GM18511 (cell line): ENCODE measurements around the gene MTMR12.

Experiments
- ATAC-seq: cut with Tn5 transposase; IDR thresholded peaks from one replicate; pipeline ENCODE4 v1.9.1; 2021; ENCODE audit warnings: mild to moderate bottlenecking, moderate library complexity; ENCODE audit not compliant: unreplicated experiment

The MTMR12 gene

GRCh38 chr5:32312595-32313332 is at the start of gene MTMR12:
TSS of gene MTMR12 (minus strand) at chr5:32312939. CDS start at chr5:32312838, 101 bp downstream.
- ATAC-seq, result peak; percentile 94

GRCh38 chr5:32362527-32362926 is 49.8 kb upstream of the MTMR12 start:
- ATAC-seq, result no peak

GRCh38 chr5:32360906-32361305 is 48.2 kb upstream of the MTMR12 start:
- ATAC-seq, result no peak

GRCh38 chr5:32358611-32359010 is 45.9 kb upstream of the MTMR12 start:
- no peak for ATAC-seq

GRCh38 chr5:32357658-32358057 is 44.9 kb upstream of the MTMR12 start:
- ATAC-seq, result no peak

DNA sequence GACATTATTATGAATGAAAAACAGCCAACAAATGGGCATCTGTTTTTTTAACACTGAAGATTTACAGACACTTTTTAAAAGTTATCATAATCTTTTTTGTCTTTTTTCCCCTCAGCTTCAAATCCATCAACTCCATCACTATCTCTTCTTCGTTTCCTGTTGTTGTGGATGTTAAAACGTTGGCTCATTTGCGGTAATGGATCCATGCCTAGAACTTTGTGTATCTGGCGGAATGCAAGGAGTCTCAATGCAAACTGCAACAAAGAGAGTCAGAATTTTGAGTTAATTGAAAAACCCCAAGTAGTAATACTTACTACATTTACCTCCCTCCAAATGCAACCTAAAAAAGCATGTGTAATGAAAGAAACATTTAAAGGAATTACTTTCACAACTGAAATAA is 42.9 kb upstream of the MTMR12 start:
- ATAC-seq, result no peak

DNA sequence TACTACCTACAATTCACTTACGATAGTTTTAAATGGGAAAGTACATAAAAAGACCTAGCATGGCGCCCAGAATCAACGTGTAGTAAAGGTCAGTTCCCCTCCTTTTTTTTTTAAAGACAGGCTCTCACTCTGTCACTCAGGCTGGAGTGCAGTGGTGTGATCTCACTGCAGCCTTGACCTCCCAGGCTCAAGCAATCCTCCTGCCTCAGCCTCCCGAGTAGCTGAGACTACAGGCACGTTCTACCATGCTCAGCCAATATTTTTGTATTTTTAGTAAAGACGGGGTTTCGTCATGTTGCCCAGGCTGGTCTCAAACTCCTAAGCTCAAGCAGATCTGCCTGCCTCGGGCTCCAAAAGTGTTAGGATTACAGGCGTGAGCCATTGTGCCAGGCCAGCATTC is 40.7 kb upstream of the MTMR12 start:
- ATAC-seq, result no peak

DNA sequence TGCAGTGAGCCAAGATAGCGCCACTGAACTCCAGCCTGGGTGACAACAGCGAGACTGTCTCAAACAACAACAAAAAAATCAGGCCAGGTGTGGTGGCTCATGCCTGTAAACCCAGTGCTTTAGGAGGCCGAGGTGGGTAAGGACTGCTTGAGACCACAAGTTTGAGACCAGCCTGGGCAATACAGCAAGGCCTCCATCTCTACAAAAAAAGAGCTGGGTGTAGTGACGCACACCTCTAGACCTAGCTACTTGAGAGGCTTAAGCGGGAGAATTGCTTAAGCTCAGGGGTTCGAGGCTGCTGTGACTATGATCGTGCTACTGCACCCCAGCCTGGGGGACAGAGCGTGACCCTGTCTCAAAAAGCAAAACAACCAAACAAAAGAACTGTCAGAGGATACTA is 39.9 kb upstream of the MTMR12 start:
- no peak for ATAC-seq

GRCh38 chr5:32346869-32347268 is 34.1 kb upstream of the MTMR12 start:
- ATAC-seq, result no peak

GRCh38 chr5:32343058-32343672 is 30.4 kb upstream of the MTMR12 start:
- ATAC-seq, result no peak

DNA sequence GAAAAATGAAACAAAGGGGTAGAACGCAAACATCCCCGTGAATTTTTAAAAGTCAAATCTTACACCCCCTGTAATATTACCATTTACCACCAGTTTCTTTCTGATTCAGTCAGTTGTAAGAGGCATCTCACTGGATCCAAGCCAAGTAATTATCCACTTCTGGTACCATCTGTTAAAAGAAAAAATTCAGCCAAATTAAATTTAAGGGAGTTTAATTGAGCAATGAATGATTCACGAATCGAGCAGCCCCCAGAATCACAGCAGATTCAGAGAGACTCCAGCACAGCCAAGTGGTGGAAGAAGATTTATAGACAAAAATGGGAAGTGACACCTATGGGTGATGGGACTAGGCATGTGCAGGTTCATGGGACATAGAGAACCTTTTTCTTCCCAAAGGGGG is 29.9 kb upstream of the MTMR12 start:
- no peak for ATAC-seq

DNA sequence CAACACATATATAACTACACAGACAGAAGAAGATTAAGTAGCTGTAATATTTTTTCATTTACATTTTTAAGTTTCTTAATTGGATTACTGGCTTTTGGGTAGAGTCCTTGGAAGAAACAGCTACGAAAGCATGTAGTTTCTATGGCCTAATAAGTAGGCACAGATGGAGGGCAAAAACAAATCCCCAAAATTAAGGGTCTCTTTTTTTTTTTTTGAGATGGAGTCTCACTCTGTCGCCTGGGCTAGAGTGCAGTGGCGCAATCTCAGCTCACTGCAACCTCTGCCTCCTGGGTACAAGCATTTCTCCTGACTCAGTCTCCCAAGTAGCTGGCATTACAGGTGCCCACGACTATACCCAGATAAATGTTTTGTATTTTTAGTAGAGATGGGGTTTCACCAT is 27.1 kb upstream of the MTMR12 start:
- ATAC-seq, result no peak

- ATAC-seq, result no peak
These were observed 26.5 kb upstream of the MTMR12 start for GRCh38 chr5:32339198-32339597.

GRCh38 chr5:32332966-32333365 is 20.2 kb upstream of the MTMR12 start:
- no peak for ATAC-seq

DNA sequence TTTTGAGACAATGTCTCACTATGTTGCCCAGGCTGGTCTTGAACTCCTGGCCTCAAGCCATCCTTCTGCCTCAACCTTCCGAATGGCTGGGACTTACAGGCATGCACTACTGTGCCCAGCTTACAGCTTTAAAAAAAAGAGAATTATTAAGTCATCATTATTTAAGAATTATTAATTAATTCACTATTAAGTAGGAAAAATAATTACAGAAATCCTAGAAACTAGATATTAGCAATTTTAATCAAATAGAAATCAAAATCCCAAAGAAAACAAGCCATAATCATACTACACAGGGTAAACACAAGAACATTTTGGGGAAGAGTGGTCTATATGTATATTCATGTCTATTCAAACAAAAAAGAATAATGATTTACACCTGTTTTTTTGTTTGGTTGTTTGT is 19.6 kb upstream of the MTMR12 start:
- ATAC-seq, result no peak

DNA sequence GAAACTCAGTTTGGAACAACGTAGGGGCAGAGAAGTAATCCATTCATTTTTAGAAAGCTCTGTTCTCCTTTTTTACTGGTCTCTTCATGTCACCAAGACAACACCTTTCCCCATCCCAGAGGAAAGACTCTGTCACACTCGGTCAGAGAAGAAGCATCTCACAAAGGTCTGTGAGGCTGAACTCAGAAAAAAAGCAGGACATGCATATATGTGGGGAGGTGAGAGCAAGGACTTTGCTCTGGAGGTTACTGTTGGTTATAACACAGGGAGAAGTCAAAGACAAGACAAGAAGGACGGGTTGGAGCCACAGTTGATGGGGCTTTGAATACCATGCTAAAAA is 19.2 kb upstream of the MTMR12 start:
- ATAC-seq, result no peak

- ATAC-seq, result no peak
These were observed 18.6 kb upstream of the MTMR12 start for GRCh38 chr5:32331217-32331934.

DNA sequence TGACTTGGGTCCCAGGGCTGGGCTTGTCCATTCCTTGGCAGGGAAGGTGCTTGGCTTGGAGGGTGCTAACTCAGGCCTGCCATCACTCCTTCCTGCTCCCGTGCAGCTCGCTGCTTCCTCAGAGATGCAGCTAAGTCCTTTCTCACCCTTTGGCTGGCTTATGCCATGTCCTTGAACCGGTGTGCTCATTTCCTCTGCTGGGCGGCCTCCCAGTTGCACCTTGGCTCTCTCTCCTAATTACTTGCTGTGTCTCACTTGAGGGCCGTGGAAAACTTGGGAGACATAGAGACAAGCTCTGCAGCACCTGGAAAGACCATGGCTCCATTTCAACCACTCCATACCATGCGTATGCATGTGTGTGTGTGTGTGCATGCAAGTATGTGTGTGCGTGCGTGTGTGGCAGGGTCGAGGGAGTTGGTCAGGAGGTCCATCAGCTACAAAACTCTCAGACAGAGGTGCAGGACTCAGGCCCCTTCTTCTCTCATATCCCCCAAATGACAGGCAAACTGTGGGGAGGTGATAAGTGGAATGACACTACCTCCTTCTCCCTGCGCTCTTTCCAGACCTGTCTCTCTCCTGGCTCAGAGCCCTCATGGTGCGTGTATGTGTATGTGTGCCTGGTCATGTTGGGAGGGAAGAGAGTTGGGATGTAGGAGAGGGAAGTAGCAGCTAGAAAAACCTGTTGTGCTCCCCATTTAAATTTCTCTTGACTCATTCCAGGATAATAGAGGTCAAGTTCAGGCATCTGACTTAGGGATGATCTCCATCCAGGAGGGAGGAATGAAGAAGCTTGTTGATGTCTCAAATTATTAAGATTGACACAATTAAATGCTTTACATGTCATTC is 17.6 kb upstream of the MTMR12 start:
- ATAC-seq, result no peak

DNA sequence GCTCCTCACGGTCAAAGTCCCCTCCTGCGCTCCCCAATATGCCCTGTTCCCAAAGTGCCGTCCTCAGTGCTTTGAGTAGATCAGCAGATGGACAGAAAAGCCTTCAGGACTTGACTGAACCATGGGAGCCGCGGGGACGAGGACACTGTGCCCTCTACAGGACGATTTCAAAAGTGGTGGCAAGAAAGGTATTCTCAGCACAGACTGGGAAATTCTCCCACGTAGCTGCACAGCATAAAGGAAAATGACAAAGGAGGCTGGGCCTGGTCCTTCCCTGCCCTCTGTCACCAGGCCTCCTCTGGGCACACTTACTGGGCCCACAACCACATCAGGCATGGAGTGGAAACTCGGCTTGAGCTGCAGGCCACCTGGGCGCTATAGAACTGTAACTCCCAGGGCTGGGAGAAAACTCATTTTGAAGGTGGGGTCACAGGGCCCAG is 16.7 kb upstream of the MTMR12 start:
- peak; percentile 83 for ATAC-seq

DNA sequence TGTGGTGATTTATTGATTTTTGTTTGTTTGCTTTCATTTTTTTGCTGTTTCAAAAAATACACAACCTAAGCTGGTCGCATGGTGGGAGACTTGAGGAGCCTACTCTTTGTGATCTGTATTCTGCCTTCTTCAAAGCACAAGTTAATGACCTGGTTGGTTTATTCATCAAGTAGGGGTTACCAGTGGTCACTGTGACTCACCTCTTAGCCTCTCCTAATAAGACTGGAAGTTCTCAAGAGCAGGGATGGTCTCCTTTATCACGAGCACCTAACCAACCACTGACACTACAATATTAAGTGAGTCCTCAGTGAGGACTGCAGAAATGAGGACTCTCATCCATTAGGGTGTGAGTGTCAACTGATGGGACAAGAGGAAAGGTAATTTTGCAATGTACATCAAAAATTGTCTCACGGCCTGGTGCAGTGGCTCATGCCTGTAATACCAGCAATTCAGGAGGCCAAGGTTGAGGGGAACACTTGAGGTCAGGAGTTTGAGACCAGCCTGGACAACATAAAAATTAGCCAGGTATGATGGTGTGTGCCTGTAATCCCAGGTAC is 13.6 kb upstream of the MTMR12 start:
- no peak for ATAC-seq

DNA sequence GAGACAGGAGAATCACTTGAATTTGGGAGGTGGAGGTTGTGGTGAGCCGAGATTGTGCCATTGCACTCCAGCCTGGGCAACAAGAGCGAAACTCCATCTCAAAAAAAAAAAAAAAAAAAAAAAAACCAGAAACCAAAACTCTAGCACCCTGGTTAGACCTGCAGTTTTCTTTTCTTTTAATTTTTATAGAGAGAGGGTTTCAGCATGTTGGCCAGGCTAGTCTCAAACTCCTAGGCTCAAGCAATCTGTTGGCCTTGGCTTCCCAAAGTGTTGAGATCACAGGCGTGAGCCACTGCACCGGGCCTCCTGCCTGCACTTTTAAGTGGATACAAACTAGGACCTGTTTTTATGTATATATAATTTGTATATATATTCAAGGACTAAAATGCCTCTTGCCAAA is 12.9 kb upstream of the MTMR12 start:
- ATAC-seq, result no peak
